Measurements from ENCODE around the gene EN2. TPM values are rescaled to one million over a fixed set of nuclear protein-coding genes. Genes with fewer than 3 reads are reported as not detected.

EN2 gene
- total RNA-seq, 1 experiment from 2014 or later, result 1.5 TPM

DNA sequence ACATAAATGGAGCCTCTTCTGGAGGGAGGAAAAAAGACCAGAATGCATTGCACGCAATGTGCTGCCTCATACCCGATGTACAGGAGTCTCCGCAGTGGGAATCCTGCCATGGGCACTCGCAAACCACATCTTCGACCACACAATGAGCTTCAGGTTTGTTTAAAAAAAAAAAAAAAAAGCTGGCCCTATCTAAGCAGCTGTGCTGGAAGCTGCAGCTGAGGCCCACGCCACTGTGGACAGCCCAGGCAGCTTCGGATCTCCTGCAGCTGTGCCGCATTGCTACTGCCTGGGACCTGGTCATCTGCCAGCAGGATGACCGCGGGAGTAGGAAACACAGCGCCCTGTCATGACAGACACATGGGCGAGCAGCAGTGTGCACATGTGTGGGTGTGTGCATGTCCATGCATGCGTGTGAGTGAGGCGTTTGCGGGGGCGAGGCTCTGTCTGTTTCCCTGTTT, 26.0 kb downstream of the EN2 start:
- ChIA-PET CTCF (interaction anchor here (0.6 kb wide), 1 partner anchor 807 kb away, joined by 3 read pairs; no protein-coding TSS in a partner anchor), POLR2A (no interaction called here)
- Histone ChIP-seq H3K9me3 (ENCODE audit: control insufficient read depth, insufficient read depth, low read depth, low read length) (no peaks in the 10 kb centered on the region), H3K4me1 (ENCODE audit: control insufficient read depth, insufficient read depth, low read length) (no peaks in the 10 kb centered on the region), H3K36me3 (ENCODE audit: control insufficient read depth, insufficient read depth, low read length) (no peaks in the 10 kb centered on the region), H3K27me3 (ENCODE audit: control insufficient read depth, insufficient read depth, low read length) (no peaks in the 10 kb centered on the region; the same call in 1 of the 2 replicates), H3K4me3 (ENCODE audit: low read depth in 2 of 2, low read length in 2 of 2) (no peak overlapping the region), H3K27ac (ENCODE audit: low read length) (no peak overlapping the region)
- no peak for DNase-seq (ENCODE audit: low read depth, low spot score)
- no TSS peak for BruUV-seq (replicated peaks)
- no peak for TF ChIP-seq SIN3A (IDR thresholded peaks at IDR 0.05; ENCODE audit: borderline replicate concordance, insufficient read depth, low read depth, low read length)
- TF ChIP-seq, protein P1, sequence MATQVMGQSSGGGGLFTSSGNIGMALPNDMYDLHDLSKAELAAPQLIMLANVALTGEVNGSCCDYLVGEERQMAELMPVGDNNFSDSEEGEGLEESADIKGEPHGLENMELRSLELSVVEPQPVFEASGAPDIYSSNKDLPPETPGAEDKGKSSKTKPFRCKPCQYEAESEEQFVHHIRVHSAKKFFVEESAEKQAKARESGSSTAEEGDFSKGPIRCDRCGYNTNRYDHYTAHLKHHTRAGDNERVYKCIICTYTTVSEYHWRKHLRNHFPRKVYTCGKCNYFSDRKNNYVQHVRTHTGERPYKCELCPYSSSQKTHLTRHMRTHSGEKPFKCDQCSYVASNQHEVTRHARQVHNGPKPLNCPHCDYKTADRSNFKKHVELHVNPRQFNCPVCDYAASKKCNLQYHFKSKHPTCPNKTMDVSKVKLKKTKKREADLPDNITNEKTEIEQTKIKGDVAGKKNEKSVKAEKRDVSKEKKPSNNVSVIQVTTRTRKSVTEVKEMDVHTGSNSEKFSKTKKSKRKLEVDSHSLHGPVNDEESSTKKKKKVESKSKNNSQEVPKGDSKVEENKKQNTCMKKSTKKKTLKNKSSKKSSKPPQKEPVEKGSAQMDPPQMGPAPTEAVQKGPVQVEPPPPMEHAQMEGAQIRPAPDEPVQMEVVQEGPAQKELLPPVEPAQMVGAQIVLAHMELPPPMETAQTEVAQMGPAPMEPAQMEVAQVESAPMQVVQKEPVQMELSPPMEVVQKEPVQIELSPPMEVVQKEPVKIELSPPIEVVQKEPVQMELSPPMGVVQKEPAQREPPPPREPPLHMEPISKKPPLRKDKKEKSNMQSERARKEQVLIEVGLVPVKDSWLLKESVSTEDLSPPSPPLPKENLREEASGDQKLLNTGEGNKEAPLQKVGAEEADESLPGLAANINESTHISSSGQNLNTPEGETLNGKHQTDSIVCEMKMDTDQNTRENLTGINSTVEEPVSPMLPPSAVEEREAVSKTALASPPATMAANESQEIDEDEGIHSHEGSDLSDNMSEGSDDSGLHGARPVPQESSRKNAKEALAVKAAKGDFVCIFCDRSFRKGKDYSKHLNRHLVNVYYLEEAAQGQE (IDR thresholded peaks at IDR 0.05; ENCODE audit: insufficient read depth in 1 of 2, low read depth in 2 of 2, low read length in 1 of 2), result no peak
- no peak for TF ChIP-seq POLR2AphosphoS5 (IDR thresholded peaks at IDR 0.05; ENCODE audit: low read depth, low read length)
- TF ChIP-seq TCF7L2 (IDR thresholded peaks at IDR 0.05; ENCODE audit: low read depth, low read length), result no peak
- TF ChIP-seq, protein P2, sequence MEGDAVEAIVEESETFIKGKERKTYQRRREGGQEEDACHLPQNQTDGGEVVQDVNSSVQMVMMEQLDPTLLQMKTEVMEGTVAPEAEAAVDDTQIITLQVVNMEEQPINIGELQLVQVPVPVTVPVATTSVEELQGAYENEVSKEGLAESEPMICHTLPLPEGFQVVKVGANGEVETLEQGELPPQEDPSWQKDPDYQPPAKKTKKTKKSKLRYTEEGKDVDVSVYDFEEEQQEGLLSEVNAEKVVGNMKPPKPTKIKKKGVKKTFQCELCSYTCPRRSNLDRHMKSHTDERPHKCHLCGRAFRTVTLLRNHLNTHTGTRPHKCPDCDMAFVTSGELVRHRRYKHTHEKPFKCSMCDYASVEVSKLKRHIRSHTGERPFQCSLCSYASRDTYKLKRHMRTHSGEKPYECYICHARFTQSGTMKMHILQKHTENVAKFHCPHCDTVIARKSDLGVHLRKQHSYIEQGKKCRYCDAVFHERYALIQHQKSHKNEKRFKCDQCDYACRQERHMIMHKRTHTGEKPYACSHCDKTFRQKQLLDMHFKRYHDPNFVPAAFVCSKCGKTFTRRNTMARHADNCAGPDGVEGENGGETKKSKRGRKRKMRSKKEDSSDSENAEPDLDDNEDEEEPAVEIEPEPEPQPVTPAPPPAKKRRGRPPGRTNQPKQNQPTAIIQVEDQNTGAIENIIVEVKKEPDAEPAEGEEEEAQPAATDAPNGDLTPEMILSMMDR (IDR thresholded peaks at IDR 0.05), result no peak
- no peak for ATAC-seq
- intact Hi-C loops (cut with micrococcal nuclease; ENCODE audit: unreplicated experiment), result no loop called here
- in situ Hi-C loops (cut with HindIII; ENCODE audit: low pct_unique_long_range_greater_than_20kb, low sequenced_read_pairs), result no loop called here

DNA sequence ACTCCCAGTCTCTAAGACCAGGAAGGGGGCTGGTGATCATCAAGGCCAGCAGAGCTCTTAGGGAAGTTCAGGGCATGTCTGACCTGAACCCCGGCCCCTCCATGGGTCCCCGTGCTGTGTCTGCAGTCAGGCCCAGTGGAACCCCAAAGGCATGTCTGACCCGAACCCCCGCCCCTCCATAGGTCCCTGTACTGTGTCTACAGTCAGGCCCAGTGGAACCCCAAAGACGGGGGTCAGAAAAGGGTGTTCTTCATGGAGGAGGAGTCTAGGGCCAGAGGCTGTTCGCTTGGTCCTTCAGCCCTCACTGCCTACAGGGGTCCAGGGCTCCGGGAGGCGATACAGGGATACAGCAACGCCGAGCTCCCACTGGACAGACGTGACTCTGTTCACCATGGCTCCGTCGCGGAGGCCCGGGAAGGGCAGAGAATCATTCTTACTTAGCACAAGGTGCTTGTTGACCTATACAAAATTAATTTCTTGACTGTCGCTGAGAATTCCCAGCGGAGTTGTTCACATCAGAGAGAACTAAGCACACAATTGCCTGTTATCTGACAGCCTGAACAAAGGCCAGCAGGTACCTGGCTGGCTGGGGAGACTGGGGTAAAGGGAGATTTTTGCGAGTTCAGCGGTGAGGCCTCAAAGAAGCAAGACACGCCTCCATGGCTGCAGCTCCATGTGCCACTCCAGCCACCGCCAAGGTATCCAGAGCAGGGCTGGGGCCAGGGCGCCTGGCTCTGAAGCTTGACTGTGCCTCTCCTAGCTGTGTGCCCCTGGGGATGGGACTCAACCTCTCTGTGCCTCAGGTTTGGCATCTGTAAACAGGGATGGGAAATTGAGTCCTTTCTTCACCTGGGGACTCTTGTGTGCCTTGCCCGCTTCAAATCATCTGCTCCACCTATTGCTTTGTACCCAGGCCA, 26.8 kb downstream of the EN2 start:
- DNase-seq (ENCODE audit: low read depth, low spot score), result no peak
- no peaks in the 10 kb centered on the region for H3K9me3 ChIP-seq (ENCODE audit: control insufficient read depth, insufficient read depth, low read depth, low read length)
- no peaks in the 10 kb centered on the region for H3K4me1 ChIP-seq (ENCODE audit: control insufficient read depth, insufficient read depth, low read length)
- in situ Hi-C loops (cut with HindIII; ENCODE audit: low pct_unique_long_range_greater_than_20kb, low sequenced_read_pairs), result no loop called here
- no peak overlapping the region for H3K27ac ChIP-seq (ENCODE audit: low read length)
- H3K27me3 ChIP-seq (ENCODE audit: control insufficient read depth, insufficient read depth, low read length), result no peaks in the 10 kb centered on the region; the same call in 1 of the 2 replicates
- no peaks in the 10 kb centered on the region for H3K36me3 ChIP-seq (ENCODE audit: control insufficient read depth, insufficient read depth, low read length)
- no peak overlapping the region for H3K4me3 ChIP-seq (ENCODE audit: low read depth in 2 of 2, low read length in 2 of 2)
- no peak for ATAC-seq
- intact Hi-C loops (cut with micrococcal nuclease; ENCODE audit: unreplicated experiment), result no loop called here
- ChIA-PET POLR2A (no interaction called here), CTCF (interaction anchor here (0.6 kb wide), 1 partner anchor 808 kb away, joined by 3 read pairs; no protein-coding TSS in a partner anchor)
- TF ChIP-seq SIN3A (IDR thresholded peaks at IDR 0.05; ENCODE audit: borderline replicate concordance, insufficient read depth, low read depth, low read length) (no peak), POLR2AphosphoS5 (IDR thresholded peaks at IDR 0.05; ENCODE audit: low read depth, low read length) (no peak), TCF7L2 (IDR thresholded peaks at IDR 0.05; ENCODE audit: low read depth, low read length) (no peak)
- TF ChIP-seq, protein P1 (IDR thresholded peaks at IDR 0.05; ENCODE audit: insufficient read depth in 1 of 2, low read depth in 2 of 2, low read length in 1 of 2), result no peak
- BruUV-seq (replicated peaks), result no TSS peak

All from Panc1 (cell line).